Measurements from ENCODE around the gene FAHD2B.
"Not testable (repeated sequence)": the region's sequence is repeated elsewhere in the genome, so short reads cannot be mapped to it uniquely, and the experiment has no call there.

FAHD2B gene

DNA sequence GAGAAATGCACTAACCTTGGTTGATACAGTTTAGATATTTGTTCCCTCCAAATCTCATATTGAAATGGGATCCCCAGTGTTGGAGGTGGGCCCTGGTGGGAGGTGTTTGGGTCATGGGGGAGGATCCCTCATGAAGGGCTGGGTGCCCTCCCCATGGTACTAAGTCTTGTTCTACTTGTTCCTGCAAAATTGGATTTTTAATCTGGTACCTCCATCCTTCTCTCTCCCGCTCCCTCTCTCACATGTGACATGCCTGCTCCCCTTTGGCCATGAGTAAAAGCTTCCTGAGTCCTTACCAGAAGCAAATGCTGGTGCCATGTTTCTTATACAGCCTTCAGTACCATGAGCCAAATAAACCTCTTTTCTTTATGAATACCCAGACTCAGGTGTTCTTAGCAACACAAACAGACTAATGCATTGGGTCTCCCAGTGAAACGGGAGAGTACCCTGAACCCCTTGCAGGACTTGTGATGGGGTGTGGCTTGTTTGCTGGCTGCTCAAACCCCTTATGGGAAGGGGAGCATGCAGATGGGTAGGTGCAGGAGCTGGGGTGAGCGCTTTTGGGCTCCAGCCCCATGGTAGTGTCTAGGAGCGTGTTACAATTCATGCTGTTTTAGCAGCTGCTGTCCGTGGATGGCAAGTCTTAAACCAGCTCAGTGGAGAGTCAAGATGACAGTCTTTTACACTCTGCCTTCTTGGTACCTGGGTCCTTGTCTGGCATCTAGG is 27.2 kb downstream of the FAHD2B start:
- Histone ChIP-seq H3K27ac (ENCODE audit: low read length) (no peak overlapping the region), H3K4me3 (ENCODE audit: low read length in 2 of 2) (no peak overlapping the region), H3K9me3 (ENCODE audit: control insufficient read depth in 2 of 2, low read length in 2 of 2) (peaks cover 0 to 4% of the 10 kb centered on the region in 2 donors), H3K27me3 (ENCODE audit: control insufficient read depth in 1 of 2, insufficient read depth in 2 of 2, low read length in 2 of 2) (peaks cover 0 to 5% of the 10 kb centered on the region in 2 donors), H3K9ac (ENCODE audit: low read length in 2 of 2) (no peak overlapping the region), H3K36me3 (ENCODE audit: control insufficient read depth in 2 of 2, insufficient read depth in 2 of 2, low read length in 2 of 2) (no peaks in the 10 kb centered on the region), H3K4me1 (ENCODE audit: control insufficient read depth, insufficient read depth, low read length) (no peaks in the 10 kb centered on the region)

DNA sequence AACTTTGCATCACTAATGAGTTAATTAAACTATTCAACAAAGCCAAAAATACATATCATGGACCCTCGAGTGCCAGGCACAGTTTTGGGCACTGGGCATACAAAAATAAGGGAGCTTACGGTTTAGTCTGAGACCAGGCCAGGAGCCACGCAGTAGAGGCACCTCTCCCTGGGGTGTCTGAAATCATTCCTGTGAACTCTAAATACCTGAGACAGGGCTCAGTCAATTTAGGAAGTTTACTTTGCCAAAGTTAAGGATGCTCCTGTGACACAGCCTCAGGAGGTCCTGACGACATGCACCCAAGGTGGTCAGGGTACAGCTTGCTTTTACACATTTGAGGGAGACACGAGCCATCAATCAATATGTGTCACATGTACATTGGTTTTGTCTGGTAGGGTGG is 28.7 kb downstream of the FAHD2B start:
- H3K9ac ChIP-seq (ENCODE audit: low read length in 2 of 2); H3K27ac ChIP-seq (ENCODE audit: low read length); H3K36me3 ChIP-seq (ENCODE audit: control insufficient read depth in 2 of 2, insufficient read depth in 2 of 2, low read length in 2 of 2); H3K9me3 ChIP-seq (ENCODE audit: control insufficient read depth in 2 of 2, low read length in 2 of 2); H3K4me3 ChIP-seq (ENCODE audit: low read length in 2 of 2); H3K27me3 ChIP-seq (ENCODE audit: control insufficient read depth in 1 of 2, insufficient read depth in 2 of 2, low read length in 2 of 2); H3K4me1 ChIP-seq (ENCODE audit: control insufficient read depth, insufficient read depth, low read length): not testable (repeated sequence)

DNA sequence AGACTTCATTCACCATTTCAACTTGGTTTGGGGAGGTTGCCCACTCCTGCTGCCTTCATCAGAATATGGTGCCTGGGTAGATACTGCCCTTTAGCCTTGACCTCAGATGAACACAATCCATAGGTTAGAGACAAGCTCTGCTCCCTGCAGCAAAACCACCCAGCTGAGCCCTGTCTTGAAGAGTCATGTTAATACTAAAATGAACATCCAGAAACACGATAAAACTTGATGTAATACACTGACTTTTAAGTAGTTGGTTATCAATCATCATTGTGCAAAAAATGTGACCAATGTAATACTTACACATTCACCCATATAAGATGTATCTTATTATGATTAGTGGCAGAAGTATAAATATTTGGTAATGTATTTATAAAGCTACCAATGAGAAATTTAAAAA is 32.7 kb downstream of the FAHD2B start:
- not testable (repeated sequence) for H3K36me3 ChIP-seq (ENCODE audit: control insufficient read depth in 2 of 2, insufficient read depth in 2 of 2, low read length in 2 of 2); H3K27ac ChIP-seq (ENCODE audit: low read length); H3K27me3 ChIP-seq (ENCODE audit: control insufficient read depth in 1 of 2, insufficient read depth in 2 of 2, low read length in 2 of 2); H3K4me1 ChIP-seq (ENCODE audit: control insufficient read depth, insufficient read depth, low read length); H3K9ac ChIP-seq (ENCODE audit: low read length in 2 of 2); H3K4me3 ChIP-seq (ENCODE audit: low read length in 2 of 2); H3K9me3 ChIP-seq (ENCODE audit: control insufficient read depth in 2 of 2, low read length in 2 of 2)

DNA sequence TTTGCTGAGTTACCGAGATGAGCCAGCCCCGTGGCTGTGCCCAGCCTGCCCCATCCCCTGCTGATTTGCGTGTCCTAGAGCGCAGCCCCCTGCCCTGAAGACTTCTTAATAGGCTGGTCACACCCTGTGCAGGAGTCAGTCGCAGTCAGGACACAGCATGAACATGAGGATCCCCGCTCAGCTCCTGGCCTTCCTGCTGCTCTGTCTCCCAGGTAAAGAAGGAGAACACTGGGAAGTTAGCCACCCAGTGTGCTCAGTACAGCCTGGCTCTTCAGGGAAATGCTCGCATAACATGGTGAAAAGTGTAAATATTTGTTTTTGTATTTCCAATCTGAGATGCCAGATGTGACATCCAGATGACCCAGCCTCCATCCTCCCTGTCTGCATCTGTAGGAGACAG is 34.9 kb downstream of the FAHD2B start:
- not testable (repeated sequence) for H3K27ac ChIP-seq (ENCODE audit: low read length); H3K27me3 ChIP-seq (ENCODE audit: control insufficient read depth in 1 of 2, insufficient read depth in 2 of 2, low read length in 2 of 2)

DNA sequence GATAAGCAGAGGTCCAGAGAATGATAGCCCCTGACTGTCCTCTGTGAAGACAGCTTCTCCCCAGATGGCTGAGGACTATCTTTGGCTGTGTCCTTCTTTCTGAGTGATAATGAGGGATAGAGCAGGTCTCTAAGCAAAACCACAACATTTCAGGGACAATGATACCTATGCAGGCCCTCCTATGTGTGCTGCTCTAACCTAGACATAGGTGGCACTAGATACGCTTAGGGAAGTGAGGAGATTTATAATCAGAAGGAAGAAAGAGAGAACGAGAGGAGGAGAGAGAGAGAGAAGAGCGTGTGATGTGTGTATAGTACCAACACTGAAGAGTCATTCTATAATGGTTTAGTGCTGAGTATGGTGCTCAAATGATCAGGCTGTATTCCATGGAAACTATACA is 38.5 kb downstream of the FAHD2B start:
- H3K4me3 ChIP-seq (ENCODE audit: low read length in 2 of 2); H3K4me1 ChIP-seq (ENCODE audit: control insufficient read depth, insufficient read depth, low read length); H3K9ac ChIP-seq (ENCODE audit: low read length in 2 of 2); H3K36me3 ChIP-seq (ENCODE audit: control insufficient read depth in 2 of 2, insufficient read depth in 2 of 2, low read length in 2 of 2); H3K27me3 ChIP-seq (ENCODE audit: control insufficient read depth in 1 of 2, insufficient read depth in 2 of 2, low read length in 2 of 2); H3K27ac ChIP-seq (ENCODE audit: low read length); H3K9me3 ChIP-seq (ENCODE audit: control insufficient read depth in 2 of 2, low read length in 2 of 2): not testable (repeated sequence)

More for the DNA sequence above, 34.9 kb downstream of the FAHD2B start:
- H3K36me3 ChIP-seq (ENCODE audit: control insufficient read depth in 2 of 2, insufficient read depth in 2 of 2, low read length in 2 of 2); H3K4me1 ChIP-seq (ENCODE audit: control insufficient read depth, insufficient read depth, low read length); H3K9me3 ChIP-seq (ENCODE audit: control insufficient read depth in 2 of 2, low read length in 2 of 2); H3K9ac ChIP-seq (ENCODE audit: low read length in 2 of 2); H3K4me3 ChIP-seq (ENCODE audit: low read length in 2 of 2): not testable (repeated sequence)

DNA sequence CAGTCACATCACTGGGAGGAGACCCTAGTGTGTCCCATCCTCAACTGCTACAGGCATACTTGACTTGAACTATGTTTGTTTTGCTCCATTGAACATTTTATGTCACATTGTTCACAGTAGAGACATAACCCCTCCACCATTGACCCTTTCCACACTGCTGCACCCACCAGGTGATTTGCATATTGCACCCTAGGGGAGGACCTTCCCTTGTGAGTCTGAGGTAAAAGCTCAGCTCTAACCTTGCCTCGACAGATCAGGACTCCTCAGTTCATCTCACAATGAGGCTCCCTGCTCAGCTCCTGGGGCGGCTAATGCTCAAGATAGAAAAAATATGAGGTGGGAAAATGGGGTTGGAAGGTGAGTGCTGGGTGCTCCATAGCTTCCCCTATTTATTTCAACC is 44.6 kb downstream of the FAHD2B start:
- not testable (repeated sequence) for H3K36me3 ChIP-seq (ENCODE audit: control insufficient read depth in 2 of 2, insufficient read depth in 2 of 2, low read length in 2 of 2); H3K4me3 ChIP-seq (ENCODE audit: low read length in 2 of 2); H3K27me3 ChIP-seq (ENCODE audit: control insufficient read depth in 1 of 2, insufficient read depth in 2 of 2, low read length in 2 of 2); H3K9me3 ChIP-seq (ENCODE audit: control insufficient read depth in 2 of 2, low read length in 2 of 2); H3K9ac ChIP-seq (ENCODE audit: low read length in 2 of 2); H3K27ac ChIP-seq (ENCODE audit: low read length); H3K4me1 ChIP-seq (ENCODE audit: control insufficient read depth, insufficient read depth, low read length)

DNA sequence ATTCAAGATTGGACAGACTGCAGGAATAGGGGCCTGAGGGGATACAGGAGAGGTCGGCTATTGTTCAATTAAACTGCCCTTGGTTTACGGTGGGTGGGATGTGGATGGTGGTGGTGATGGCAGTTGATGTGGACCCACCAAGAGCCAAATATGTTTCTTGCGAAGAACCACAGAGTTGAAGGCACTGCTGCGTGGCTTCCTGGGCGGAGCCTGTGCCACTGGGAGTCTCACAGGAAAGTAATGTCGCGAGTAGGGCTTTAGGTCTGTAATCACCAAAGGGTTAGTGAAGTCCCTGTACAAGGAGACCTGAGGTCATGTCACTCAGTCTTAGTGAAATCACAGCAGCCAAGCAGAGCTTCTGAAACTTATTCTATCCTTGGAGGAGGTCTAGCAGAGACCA is 46.2 kb downstream of the FAHD2B start:
- H3K27ac ChIP-seq (ENCODE audit: low read length); H3K4me3 ChIP-seq (ENCODE audit: low read length in 2 of 2); H3K9me3 ChIP-seq (ENCODE audit: control insufficient read depth in 2 of 2, low read length in 2 of 2); H3K27me3 ChIP-seq (ENCODE audit: control insufficient read depth in 1 of 2, insufficient read depth in 2 of 2, low read length in 2 of 2); H3K9ac ChIP-seq (ENCODE audit: low read length in 2 of 2); H3K36me3 ChIP-seq (ENCODE audit: control insufficient read depth in 2 of 2, insufficient read depth in 2 of 2, low read length in 2 of 2); H3K4me1 ChIP-seq (ENCODE audit: control insufficient read depth, insufficient read depth, low read length): not testable (repeated sequence)

DNA sequence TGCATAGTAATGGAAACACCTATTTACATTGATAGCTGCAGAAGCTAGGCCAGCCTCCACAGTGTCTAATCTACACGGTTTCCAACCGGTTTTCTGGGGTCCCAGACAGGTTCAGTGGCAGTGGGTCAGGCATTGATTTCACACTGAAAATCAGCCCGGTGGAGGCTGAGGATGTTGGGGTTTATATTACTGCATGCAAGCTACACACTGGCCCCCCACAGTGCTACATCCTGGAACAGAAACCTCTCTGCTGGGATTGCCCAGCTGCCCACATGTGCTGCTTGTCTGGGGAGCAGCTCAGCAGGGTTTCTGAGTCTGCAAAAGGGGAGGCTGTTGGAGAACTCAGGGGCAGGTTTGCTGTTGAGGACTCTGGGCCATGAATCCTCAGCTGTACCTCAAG is 48.0 kb downstream of the FAHD2B start:
- not testable (repeated sequence) for H3K4me3 ChIP-seq (ENCODE audit: low read length in 2 of 2); H3K9me3 ChIP-seq (ENCODE audit: control insufficient read depth in 2 of 2, low read length in 2 of 2); H3K27ac ChIP-seq (ENCODE audit: low read length); H3K27me3 ChIP-seq (ENCODE audit: control insufficient read depth in 1 of 2, insufficient read depth in 2 of 2, low read length in 2 of 2); H3K4me1 ChIP-seq (ENCODE audit: control insufficient read depth, insufficient read depth, low read length); H3K36me3 ChIP-seq (ENCODE audit: control insufficient read depth in 2 of 2, insufficient read depth in 2 of 2, low read length in 2 of 2); H3K9ac ChIP-seq (ENCODE audit: low read length in 2 of 2)

DNA sequence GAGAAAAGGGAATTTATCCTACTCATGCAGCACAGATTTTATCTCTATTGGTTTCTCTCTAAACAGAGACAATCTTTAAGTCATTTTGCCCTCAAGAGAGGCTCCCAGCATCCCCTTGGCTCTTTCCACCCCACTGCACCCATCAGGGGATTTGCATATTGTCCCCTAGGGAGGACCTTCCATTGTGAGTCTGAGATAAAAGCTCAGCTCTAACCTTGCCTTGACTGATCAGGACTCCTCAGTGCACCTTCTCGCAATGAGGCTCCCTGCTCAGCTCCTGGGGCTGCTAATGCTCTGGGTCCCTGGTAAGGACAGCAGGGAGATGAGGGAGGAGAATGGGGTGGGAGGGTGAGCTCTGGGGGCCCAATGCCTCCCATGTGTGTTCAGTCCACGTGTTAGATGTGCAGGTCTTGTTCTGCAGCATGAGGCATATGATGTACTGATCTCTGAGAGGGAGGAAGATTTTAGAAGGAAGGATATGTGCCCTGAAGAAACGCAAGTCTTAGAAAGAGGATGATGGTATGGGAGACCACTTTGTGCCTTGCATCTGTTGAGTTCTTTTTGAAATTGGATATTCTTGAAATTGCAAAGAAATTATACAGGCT is 48.7 kb downstream of the FAHD2B start:
- H3K9me3 ChIP-seq (ENCODE audit: control insufficient read depth in 2 of 2, low read length in 2 of 2); H3K4me3 ChIP-seq (ENCODE audit: low read length in 2 of 2); H3K9ac ChIP-seq (ENCODE audit: low read length in 2 of 2); H3K36me3 ChIP-seq (ENCODE audit: control insufficient read depth in 2 of 2, insufficient read depth in 2 of 2, low read length in 2 of 2); H3K27ac ChIP-seq (ENCODE audit: low read length); H3K27me3 ChIP-seq (ENCODE audit: control insufficient read depth in 1 of 2, insufficient read depth in 2 of 2, low read length in 2 of 2); H3K4me1 ChIP-seq (ENCODE audit: control insufficient read depth, insufficient read depth, low read length): not testable (repeated sequence)
